ENCODE measurements around the gene CENPV. TPM values are rescaled to one million over a fixed set of nuclear protein-coding genes. Genes with fewer than 3 reads are reported as not detected.

CENPV gene
- polyA plus RNA-seq, 3 donors: 12.0 to 23.0 (median 16.5) TPM

Other genes with a start within 250 kb of the CENPV start
- 10 to 100 TPM; 21.1 to 35.0 (median 27.0) TPM for gene NCOR1, start 137.9 kb downstream of the CENPV start, polyA plus RNA-seq
- 10 to 100 TPM; 11.5 to 22.6 (median 18.7) TPM for gene PIGL, start 136.3 kb downstream of the CENPV start, polyA plus RNA-seq
- 1,000 to 10,000 TPM in 2 of 3 donors, 100 to 1,000 TPM in 1; 984 to 1,616 (median 1,046) TPM for gene UBB, start 27.6 kb upstream of the CENPV start, polyA plus RNA-seq
- gene TRPV2, start 62.1 kb upstream of the CENPV start, polyA plus RNA-seq: 10 to 100 TPM in 2 of 3 donors, 1 to 10 TPM in 1; 4.3 to 26.2 (median 17.7) TPM
- 1 to 10 TPM in 2 of 3 donors, under 1 TPM in 1; 0.86 to 1.9 (median 1.3) TPM for gene LRRC75A, start 138.7 kb upstream of the CENPV start, polyA plus RNA-seq
- gene ZNF287, start 215.7 kb upstream of the CENPV start, polyA plus RNA-seq: 1 to 10 TPM; 1.8 to 5.7 (median 1.9) TPM